Nephron progenitor cell (in vitro differentiated cells): ENCODE data around the gene SLC9A2.

ENCODE experiments used
- DNase-seq: peaks from one replicate; pipeline ENCODE4 v3.0.0; 2021
- H3K27ac Mint-ChIP-seq: 2 replicates; pipeline ENCODE4 v1.8.0; 2021; ENCODE audit warnings: mild to moderate bottlenecking, moderate library complexity, mixed read lengths
- H3K27me3 Mint-ChIP-seq: 2 replicates; pipeline ENCODE4 v1.8.0; 2021; ENCODE audit warnings: mild to moderate bottlenecking, low read depth, mixed read lengths; ENCODE audit not compliant: poor library complexity
- H3K36me3 Mint-ChIP-seq: 2 replicates; pipeline ENCODE4 v1.8.0; 2021; ENCODE audit warnings: low read depth, mixed read lengths
- H3K4me1 Mint-ChIP-seq: 2 replicates; pipeline ENCODE4 v1.8.0; 2021; ENCODE audit warnings: mixed read lengths
- H3K4me3 Mint-ChIP-seq: 2 replicates; pipeline ENCODE4 v1.8.0; 2021; ENCODE audit warnings: mild to moderate bottlenecking, moderate library complexity, mixed read lengths
- H3K9me3 Mint-ChIP-seq: 2 replicates; pipeline ENCODE4 v1.8.0; 2021; ENCODE audit warnings: mild to moderate bottlenecking, moderate library complexity, mixed read lengths
- CTCF ChIP-seq: fragments of 200-600 bp; sonication (generic); IDR thresholded peaks from 2 replicates; pipeline ENCODE4 v1.5.0; 2021; ENCODE audit warnings: antibody characterized with exemption

Gene SLC9A2

GRCh38 chr2:102677244-102678215, 58.2 kb downstream of the SLC9A2 start:
- Mint-ChIP-seq H3K36me3 (no peaks in the 10 kb centered on the region), H3K4me3 (no peak overlapping the region), H3K27me3 (peaks cover 15% of the 10 kb centered on the region), H3K9me3 (no peaks in the 10 kb centered on the region), H3K4me1 (no peaks in the 10 kb centered on the region), H3K27ac (no peak overlapping the region)
- DNase-seq, result no peak
- no peak for TF ChIP-seq CTCF

GRCh38 chr2:102678442-102678841, 59.1 kb downstream of the SLC9A2 start:
- H3K36me3 Mint-ChIP-seq, result no peaks in the 10 kb centered on the region
- DNase-seq, result no peak
- H3K9me3 Mint-ChIP-seq, result no peaks in the 10 kb centered on the region
- H3K27me3 Mint-ChIP-seq, result peaks cover 18% of the 10 kb centered on the region
- no peaks in the 10 kb centered on the region for H3K4me1 Mint-ChIP-seq
- H3K27ac Mint-ChIP-seq, result no peak overlapping the region
- no peak for TF ChIP-seq CTCF
- no peak overlapping the region for H3K4me3 Mint-ChIP-seq

- Mint-ChIP-seq H3K4me1 (peaks cover 9% of the 10 kb centered on the region), H3K4me3 (no peak overlapping the region), H3K9me3 (no peaks in the 10 kb centered on the region), H3K27ac (no peak overlapping the region), H3K27me3 (peaks cover 5% of the 10 kb centered on the region), H3K36me3 (no peaks in the 10 kb centered on the region)
- no peak for DNase-seq
- TF ChIP-seq CTCF, result no peak
Measured at GRCh38 chr2:102686479-102687439, 67.4 kb downstream of the SLC9A2 start.

- H3K9me3 Mint-ChIP-seq, result no peaks in the 10 kb centered on the region
- H3K4me1 Mint-ChIP-seq, result peaks cover 9% of the 10 kb centered on the region
- DNase-seq, result no peak
- H3K27ac Mint-ChIP-seq, result no peak overlapping the region
- no peaks in the 10 kb centered on the region for H3K36me3 Mint-ChIP-seq
- H3K4me3 Mint-ChIP-seq, result no peak overlapping the region
- H3K27me3 Mint-ChIP-seq, result peaks cover 4% of the 10 kb centered on the region
- no peak for TF ChIP-seq CTCF
Measured at GRCh38 chr2:102690012-102690411, 70.7 kb downstream of the SLC9A2 start.

- no peak for DNase-seq
Measured at GRCh38 chr2:102696463-102696862, 77.1 kb downstream of the SLC9A2 start.

More at GRCh38 chr2:102696463-102696862, 77.1 kb downstream of the SLC9A2 start:
- TF ChIP-seq CTCF, result no peak
- H3K9me3 Mint-ChIP-seq, result no peaks in the 10 kb centered on the region
- H3K4me3 Mint-ChIP-seq, result no peak overlapping the region
- peaks cover 7% of the 10 kb centered on the region for H3K27me3 Mint-ChIP-seq
- no peak overlapping the region for H3K27ac Mint-ChIP-seq
- H3K36me3 Mint-ChIP-seq, result no peaks in the 10 kb centered on the region
- H3K4me1 Mint-ChIP-seq, result no peaks in the 10 kb centered on the region
